Activated CD4-positive, alpha-beta T cell treated with anti-CD3 and anti-CD28 coated beads for 1 hour (primary cell): ENCODE data around the gene ZNF775.

ENCODE experiments used
- DNase-seq: peaks from one replicate; pipeline ENCODE4 v3.0.0-alpha.2; 2020

ZNF775 gene

GRCh38 chr7:150444674-150445365, 65.7 kb downstream of the ZNF775 start:
- no peak for DNase-seq

- DNase-seq = no peak
These were observed 67.3 kb downstream of the ZNF775 start for GRCh38 chr7:150446288-150446938.
